Measurements from ENCODE around the gene MICU2. TPM values are rescaled to one million over a fixed set of nuclear protein-coding genes. Genes with fewer than 3 reads are reported as not detected.

MICU2 gene
- total and polyA plus RNA-seq, 10 of the 15 experiments (the other 5 are each of a cell fraction or from before 2014, with no cell fraction given): 17.7 to 56.6 (median 43.8) TPM

- Histone ChIP-seq H3K27me3 (replicated peaks in 1 of 2; ENCODE audit: control insufficient read depth in 2 of 2, insufficient read depth in 2 of 2, low read length in 1 of 2) (no peaks in the 10 kb centered on the region), H4K20me1 (ENCODE audit: control insufficient read depth, insufficient read depth) (no peaks in the 10 kb centered on the region), H3K9ac (ENCODE audit: control insufficient read depth, insufficient read depth, low read length) (no peak overlapping the region), H3K9me3 (replicated peaks; ENCODE audit: control insufficient read depth, insufficient read depth, low read length) (no peaks in the 10 kb centered on the region), H3K36me3 (ENCODE audit: control insufficient read depth in 2 of 2, insufficient read depth in 2 of 2, low read length in 1 of 2) (no peaks in the 10 kb centered on the region), H3K4me3 (no peak overlapping the region), H3K4me1 (ENCODE audit: control insufficient read depth, insufficient read depth, low read length) (no peaks in the 10 kb centered on the region), H3K27ac (ENCODE audit: control insufficient read depth, insufficient read depth) (no peak overlapping the region), H2AFZ (ENCODE audit: control insufficient read depth, low read depth, low read length) (no peak overlapping the region), H3K79me2 (ENCODE audit: control insufficient read depth, insufficient read depth, low read length) (no peaks in the 10 kb centered on the region), H3K4me2 (ENCODE audit: control insufficient read depth, insufficient read depth) (no peak overlapping the region)
- in situ Hi-C loops (cut with MboI): no loop called here
- ChIA-PET SMC1A (ENCODE audit: uncharacterized antibody, unreplicated experiment) (interaction anchor here (1.1 kb wide), 1 partner anchor 189 kb away, joined by 3 read pairs; no protein-coding TSS in a partner anchor), CTCF (interaction anchor here (0.7 to 1.3 kb wide), 2 partner anchors 164 to 184 kb away, joined by 5 read pairs; no protein-coding TSS in a partner anchor), RAD21 (ENCODE audit: unreplicated experiment) (interaction anchor here (8.8 kb wide), 1 partner anchor 184 kb away, joined by 63 read pairs; no protein-coding TSS in a partner anchor), POLR2A (no interaction called here)
- DNase-seq (ENCODE audit: low read depth, low spot score): no peak
- intact Hi-C loops (cut with micrococcal nuclease; ENCODE audit: unreplicated experiment): no loop called here
- no peak for ATAC-seq
- BruUV-seq (replicated peaks): no TSS peak
- FAIRE-seq: no peak
- 40% methylated on average over 6 of the region's 6 CpGs for WGBS (ENCODE audit: insufficient coverage, insufficient replicate concordance, low lambda C conversion rate, missing lambda C conversion rate)
- TF ChIP-seq ATF2 (IDR thresholded peaks at IDR 0.05; ENCODE audit: low read length) (no peak), BMI1 (IDR thresholded peaks at IDR 0.05; ENCODE audit: borderline replicate concordance) (no peak), POLR2AphosphoS2 (IDR thresholded peaks at IDR 0.05; ENCODE audit: low read depth, low read length) (no peak), IRF5 (IDR thresholded peaks at IDR 0.05; ENCODE audit: borderline replicate concordance) (no peak), SMAD1 (IDR thresholded peaks at IDR 0.05; ENCODE audit: low read depth, partially characterized antibody) (no peak), ETV6 (conservative IDR thresholded peaks at IDR 0.05 in 1 of 2, IDR thresholded peaks at IDR 0.05 in 1 of 2; ENCODE audit: borderline replicate concordance in 1 of 2, low read depth in 1 of 2) (no peak), CTCF (IDR thresholded peaks at IDR 0.05 in 2 of 3, conservative IDR thresholded peaks at IDR 0.05 in 1 of 3; ENCODE audit: control insufficient read depth in 2 of 3, extremely low read depth in 1 of 3, insufficient read depth in 1 of 3, low read depth in 3 of 3, low read length in 3 of 3) (no peak), JUND (IDR thresholded peaks at IDR 0.05; ENCODE audit: low read depth, low read length) (no peak), FOXK2 (IDR thresholded peaks at IDR 0.05) (no peak), TCF3 (IDR thresholded peaks at IDR 0.05; ENCODE audit: borderline replicate concordance, insufficient read depth, low read depth, low read length) (no peak), SIX5 (IDR thresholded peaks at IDR 0.05; ENCODE audit: low read depth, low read length, severe bottlenecking) (no peak), NR2C1 (IDR thresholded peaks at IDR 0.05) (no peak), MTA3 (IDR thresholded peaks at IDR 0.05; ENCODE audit: borderline replicate concordance, low read length) (no peak), IRF3 (IDR thresholded peaks at IDR 0.05) (no peak)
These were observed 122.6 kb downstream of the MICU2 start for GRCh38 chr13:21481359-21481758.

Data from GM12878 (cell line).